ENCODE data around the gene RAPGEF2.
"Not testable (repeated sequence)": the region's sequence is repeated elsewhere in the genome, so short reads cannot be mapped to it uniquely, and the experiment has no call there.

The RAPGEF2 gene

GRCh38 chr4:159160242-159160641 lies 57.4 kb downstream of the RAPGEF2 start:
- DNase-seq (ENCODE audit: low read depth, low spot score), result no peak

DNA sequence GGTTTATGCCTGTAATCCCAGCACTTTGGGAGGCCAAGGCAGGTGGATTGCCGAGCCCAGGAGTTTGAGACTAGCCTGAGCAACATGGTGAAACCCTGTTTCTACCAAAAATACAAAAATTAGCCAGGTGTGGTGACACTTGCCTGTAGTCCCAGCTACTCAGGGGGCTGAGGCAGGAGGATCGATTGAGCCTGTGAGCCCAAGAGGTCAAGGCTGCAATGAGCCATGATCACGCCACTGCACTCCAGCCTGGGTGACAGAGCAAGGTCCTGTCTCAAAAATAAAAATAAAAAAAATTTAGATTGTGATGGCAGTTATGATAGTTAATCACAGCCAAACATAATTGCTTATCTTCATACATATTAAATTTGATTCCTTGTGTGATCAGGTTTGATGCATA lies 58.6 kb downstream of the RAPGEF2 start:
- not testable (repeated sequence) for DNase-seq (ENCODE audit: low read depth, low spot score)

- no peak for DNase-seq (ENCODE audit: low read depth, low spot score)
Measured at GRCh38 chr4:159162576-159162975, 59.7 kb downstream of the RAPGEF2 start.

GRCh38 chr4:159163521-159163920 lies 60.6 kb downstream of the RAPGEF2 start:
- no peak for DNase-seq (ENCODE audit: low read depth, low spot score)

DNA sequence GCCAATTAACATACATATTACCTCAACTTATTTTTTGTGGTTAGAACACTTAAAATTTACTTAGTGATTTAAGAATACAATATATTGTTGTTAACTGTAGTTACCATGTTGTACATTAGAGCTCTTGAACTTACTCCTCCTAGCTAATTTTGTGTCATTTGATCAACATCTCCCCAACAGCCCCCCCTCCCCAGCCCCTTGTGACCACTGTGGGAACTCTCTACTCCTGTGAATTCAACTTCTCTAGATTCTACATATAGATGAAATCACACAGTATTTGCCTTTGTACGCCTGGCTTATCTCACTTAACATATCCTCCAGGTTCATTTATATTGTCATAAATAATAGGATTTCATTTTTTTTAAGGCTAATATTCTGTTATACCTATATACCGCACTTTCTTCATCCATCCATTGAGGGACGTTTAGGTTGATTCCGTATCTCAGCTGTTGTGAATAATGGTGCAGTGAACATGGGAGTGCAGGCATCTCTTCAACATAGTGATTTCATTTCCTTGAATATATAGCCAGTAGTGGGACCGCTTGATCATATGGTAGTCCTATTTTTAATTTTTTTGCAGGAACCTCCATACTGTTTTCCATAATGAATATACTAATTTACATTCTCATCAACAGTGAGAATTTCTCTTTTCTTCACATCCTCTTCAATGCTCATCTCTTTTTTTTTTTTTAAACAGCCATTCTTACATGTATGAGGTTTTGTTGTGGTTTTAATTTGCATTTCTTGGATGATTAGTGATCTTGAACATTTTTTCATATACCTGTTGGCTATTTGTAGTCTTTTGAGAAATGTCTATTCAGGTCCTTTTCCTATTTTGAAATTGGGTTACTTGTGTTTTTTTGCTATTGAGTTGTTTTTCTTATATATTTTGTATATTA lies 66.8 kb downstream of the RAPGEF2 start:
- DNase-seq (ENCODE audit: low read depth, low spot score), result no peak

DNA sequence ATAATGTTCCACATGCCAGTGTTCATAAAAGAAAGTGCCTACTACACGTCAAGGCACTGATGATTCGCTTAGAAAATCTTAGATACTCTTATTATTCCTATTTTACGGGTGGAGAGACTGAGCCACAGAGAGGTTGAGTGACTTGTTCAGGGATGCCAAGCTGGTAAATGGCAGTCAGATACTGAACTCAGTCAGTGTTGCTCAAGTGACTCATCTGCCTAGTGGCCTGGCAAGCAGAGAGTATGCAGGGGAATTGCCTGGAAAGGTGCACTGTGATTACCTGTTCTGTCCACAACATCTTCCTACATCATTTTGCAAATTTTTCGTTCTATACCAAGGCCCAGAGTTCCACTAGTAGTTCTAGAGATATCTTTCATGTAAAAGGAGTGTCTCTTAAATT lies 68.4 kb downstream of the RAPGEF2 start:
- DNase-seq (ENCODE audit: low read depth, low spot score), result no peak

DNA sequence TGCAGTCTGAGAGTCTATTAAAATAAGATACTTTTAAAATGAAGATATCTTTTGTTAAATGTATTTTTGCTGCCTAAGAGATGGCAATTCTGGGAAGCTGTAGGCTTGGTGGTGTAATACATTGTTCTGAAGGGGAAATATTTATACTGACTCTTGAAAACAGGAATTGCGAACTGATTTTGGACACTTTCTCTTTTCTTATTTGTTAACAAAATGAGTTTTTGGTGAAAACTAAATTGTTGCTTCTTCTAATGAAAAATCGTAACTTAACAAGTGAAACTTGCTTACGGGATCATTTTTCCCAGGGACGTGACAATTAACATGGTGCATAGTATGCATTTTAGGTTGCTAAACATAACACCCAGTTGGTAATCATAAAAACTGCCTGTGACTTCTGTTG lies 71.0 kb downstream of the RAPGEF2 start:
- no peak for DNase-seq (ENCODE audit: low read depth, low spot score)

DNA sequence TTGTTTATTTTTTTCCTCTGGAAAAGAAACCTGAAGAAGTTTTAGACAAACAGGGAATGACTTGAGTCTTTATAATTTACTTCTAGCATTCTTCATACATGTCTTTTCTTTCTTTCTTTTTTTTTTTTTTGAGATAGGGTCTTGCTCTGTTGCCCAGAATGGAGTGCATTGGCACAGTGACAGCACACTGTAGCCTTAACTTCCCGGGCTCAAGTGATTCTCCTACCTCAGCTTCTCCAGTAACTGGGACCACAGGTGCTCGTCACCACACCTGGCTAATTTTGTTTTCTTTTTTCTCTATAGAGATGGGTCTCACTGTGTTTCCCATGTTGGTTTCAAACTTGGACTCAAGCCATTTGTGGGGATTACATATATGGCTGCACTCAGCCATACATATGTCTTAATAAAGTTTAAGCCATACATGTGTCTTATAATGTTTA lies 71.8 kb downstream of the RAPGEF2 start:
- DNase-seq (ENCODE audit: low read depth, low spot score), result no peak

- DNase-seq (ENCODE audit: low read depth, low spot score), result peak; percentile 65
Measured at GRCh38 chr4:159175085-159175988, 72.5 kb downstream of the RAPGEF2 start.

DNA sequence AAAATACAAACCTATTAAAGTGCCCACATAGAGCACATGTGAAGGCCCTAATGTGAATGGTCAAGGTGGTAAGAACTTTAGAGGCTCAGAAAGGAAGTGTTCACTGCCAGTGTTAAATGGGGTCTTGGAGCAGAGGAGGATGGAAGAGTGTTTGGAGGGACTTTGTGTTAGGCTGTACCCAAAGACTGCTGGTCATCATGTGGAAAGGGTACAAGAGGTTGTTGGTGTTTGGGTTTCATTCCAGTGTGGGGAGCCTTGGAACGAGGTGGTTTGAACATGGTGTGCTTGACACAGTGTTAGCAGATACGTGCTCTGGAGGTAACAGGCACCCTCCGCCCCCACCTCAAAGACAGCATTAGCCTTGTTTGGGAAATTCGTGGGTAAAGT lies 73.1 kb downstream of the RAPGEF2 start:
- DNase-seq (ENCODE audit: low read depth, low spot score), result no peak

DNA sequence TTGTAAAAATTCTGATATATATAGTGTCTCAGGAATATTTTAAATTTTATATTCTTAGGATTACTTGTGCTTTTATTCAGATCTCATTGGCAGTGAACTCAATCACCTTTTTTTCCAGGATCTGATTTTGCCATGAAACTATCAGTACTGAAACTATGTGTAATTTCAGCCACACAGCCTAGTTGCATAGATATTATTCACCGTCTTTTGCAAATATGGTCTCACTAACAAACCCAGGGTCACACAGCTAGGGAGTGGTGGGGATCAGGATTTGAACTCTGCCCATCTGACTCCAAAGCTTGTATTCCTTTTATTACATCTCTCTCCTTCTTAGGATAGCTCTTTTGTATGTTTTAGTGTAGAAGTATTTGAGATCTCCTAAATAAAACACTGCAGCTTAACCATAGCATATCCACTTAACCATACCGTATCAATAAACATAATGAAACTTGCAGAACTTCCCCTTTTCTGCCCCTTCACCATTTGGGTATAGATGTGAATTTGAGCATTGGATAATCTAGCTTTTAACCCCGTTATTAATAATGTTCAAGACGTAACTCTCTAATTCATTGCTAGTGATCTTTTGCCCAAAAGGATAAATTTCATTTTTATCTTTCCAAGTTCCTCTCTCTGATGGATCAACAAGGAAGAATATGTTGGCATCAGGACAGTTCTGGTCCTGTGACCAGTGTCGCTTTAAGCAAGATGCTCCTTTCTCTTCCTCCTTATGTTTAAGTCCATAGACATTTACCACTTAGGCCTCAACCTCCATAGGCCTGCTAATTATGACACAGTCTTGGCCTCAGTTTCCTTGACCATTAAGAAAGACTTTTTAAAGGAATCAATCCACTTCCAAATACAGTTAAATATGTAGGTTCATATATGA lies 74.6 kb downstream of the RAPGEF2 start:
- no peak for DNase-seq (ENCODE audit: low read depth, low spot score)

- no peak for DNase-seq (ENCODE audit: low read depth, low spot score)
Measured at GRCh38 chr4:159178151-159178546, 75.3 kb downstream of the RAPGEF2 start.

DNA sequence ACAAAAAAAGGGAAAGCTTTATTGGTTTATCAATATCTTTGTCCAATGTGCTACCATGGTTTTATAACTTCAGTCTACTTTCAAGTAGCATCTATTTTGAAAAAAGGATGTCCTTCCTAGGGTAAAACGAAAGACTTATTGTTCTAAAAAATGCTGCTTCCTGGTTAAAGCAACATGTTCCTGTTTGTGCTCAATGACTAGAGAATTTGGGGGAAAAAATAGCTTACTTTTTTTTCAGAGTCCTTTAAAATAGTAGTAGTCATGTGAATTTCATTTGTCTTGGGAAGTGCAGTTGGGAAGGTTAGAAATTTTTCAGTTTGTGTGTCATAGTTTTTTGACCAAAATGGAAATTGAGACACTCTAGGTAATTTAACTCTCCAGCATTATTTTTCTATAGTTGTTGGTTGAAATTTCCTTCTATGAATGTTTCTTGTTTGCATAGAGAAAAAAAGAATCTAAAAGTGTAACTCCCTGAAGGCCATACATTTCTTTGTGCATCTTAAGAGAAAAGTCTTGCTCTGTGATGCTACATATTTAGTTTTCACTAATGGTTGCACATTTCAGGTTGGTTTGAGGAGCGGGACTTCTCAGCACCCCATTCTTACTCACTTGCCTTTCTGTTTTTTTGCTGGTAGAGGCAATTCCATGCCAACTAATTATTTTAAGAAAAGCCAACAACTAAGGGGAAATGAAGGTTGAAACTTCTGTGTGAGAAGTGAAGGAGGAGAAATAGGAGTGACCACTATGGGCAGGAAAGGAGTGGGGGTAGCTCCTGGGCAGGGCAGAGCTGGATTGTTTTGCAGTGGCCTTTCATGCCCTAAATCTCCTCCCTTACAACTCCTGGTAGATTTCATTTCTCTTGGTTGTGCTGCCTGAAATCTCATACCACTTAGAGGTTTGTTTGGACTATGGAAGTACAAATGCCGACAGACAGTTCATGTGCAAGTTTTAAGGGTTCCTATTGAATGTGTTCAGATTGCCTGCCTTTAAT lies 76.4 kb downstream of the RAPGEF2 start:
- DNase-seq (ENCODE audit: low read depth, low spot score), result no peak

DNA sequence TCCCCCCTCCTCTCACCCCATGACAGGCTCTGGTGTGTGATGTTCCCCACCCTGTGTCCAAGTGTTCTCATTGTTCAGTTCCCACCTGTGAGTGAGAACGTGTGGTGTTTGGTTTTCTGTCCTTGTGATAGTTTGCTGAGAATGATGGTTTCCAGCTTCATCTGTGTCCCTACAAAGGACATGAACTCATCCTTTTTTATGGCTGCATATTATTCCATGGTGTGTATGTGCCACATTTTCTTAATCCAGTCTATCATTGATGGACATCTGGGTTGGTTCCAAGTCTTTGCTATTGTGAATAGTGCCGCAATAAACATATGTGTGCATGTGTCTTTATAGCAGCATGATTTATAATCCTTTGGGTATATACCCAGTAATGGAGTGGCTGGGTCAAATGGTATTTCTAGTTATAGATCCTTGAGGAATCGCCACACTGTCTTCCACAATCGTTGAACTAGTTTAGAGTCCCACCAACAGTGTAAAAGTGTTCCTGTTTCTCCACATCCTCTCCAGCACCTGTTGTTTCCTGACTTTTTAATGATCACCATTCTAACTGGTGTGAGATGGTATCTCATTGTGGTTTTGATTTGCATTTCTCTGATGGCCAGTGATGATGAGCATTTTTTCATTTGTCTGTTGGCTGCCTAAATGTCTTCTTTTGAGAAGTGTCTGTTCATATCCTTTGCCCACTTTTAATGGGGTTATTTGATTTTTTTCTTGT lies 81.2 kb downstream of the RAPGEF2 start:
- not testable (repeated sequence) for DNase-seq (ENCODE audit: low read depth, low spot score)

DNA sequence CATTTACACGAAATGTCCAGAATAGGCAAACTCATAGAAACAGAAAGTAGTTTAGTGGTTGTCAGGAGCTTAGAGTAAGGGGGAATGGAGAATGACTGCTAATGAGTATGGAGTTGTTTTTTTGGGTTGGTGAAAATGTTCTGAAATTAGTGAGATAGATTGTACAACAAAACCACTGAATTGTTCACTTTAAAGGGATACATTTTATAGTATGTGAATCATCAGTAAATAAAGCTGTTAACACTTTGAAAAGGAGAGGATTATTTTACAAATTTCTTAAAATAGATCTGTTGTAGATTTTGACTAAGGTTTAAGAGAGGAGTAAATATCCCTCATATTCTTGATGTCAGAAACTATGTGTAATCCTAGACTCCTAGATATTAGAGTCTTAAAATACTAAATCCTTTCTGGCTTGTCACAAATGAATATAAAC lies 82.7 kb downstream of the RAPGEF2 start:
- no peak for DNase-seq (ENCODE audit: low read depth, low spot score)

- DNase-seq (ENCODE audit: low read depth, low spot score), result no peak
Measured at GRCh38 chr4:159188646-159189045, 85.8 kb downstream of the RAPGEF2 start.

- DNase-seq (ENCODE audit: low read depth, low spot score), result no peak
Measured at GRCh38 chr4:159190651-159191050, 87.8 kb downstream of the RAPGEF2 start.

DNA sequence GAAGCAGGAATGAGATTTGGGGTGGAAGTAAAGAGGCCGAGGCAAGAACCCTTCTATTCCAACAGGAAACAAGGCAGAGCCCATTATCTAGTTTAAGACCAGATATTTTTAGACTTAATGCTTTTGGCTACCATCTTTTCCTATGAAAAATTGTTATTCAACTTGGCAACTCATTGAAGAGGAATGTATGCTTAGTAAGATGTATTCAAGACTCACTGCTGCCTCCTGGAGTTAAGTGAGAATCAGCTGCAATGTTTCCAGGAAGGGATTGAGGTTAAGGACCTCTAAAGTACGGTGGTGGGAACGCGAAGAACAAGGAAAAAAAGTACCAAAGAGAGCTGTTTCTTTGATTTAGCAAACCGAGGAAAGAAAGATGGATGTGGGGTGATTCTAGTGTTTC lies 89.1 kb downstream of the RAPGEF2 start:
- DNase-seq (ENCODE audit: low read depth, low spot score), result no peak

GRCh38 chr4:159193046-159193620 lies 90.3 kb downstream of the RAPGEF2 start:
- no peak for DNase-seq (ENCODE audit: low read depth, low spot score)

All from brain pericyte (primary cell).